Loucy (cell line): Measurements from ENCODE around the gene KLC1.

Experiments
- CTCF ChIP-seq: fragments of 200-600 bp; sonication (generic); conservative IDR thresholded peaks from 2 replicates; pipeline ENCODE4 v1.5.1; 2014; ENCODE audit warnings: mild to moderate bottlenecking, antibody characterized with exemption, low read length
- EZH2phosphoT487 ChIP-seq: fragments of 200-600 bp; IDR thresholded peaks from 2 replicates; pipeline ENCODE4 v1.6.1; 2018; ENCODE audit warnings: antibody characterized with exemption, mild to moderate bottlenecking, moderate library complexity, borderline replicate concordance

DNA sequence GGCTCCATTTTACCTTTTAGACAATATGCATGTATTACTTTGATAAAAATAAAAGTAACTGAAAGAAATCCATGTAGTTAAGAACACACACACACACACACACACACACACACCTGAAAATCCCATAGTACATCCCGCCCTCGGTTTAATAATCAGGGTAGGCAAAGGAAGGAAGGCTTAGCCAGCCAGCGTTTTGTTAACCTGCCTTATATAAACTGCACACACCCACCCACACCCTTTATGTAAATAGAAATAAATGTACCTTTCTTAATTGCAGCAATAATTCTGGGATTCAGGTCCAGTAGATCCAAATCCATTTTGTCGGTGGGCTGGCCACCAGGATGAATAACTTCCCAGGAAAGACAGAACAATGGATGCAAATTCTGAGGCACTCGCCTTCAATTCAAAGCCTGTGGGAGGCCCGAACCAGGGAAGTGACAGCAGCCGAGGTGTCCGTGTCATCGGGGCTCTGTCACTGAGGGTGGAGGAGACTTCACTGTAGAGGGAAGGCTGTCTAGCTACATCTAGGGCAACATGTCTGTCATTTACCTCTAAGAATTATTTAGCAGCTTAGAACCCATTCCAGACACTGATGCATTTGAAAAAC is 81.9 kb downstream of the KLC1 start:
- TF ChIP-seq CTCF = no peak
- no peak for TF ChIP-seq EZH2phosphoT487
